ENCODE data around the gene SV2B.

Gene SV2B

GRCh38 chr15:91183596-91183995, 83.5 kb downstream of the SV2B start:
- in situ Hi-C loops (cut with MboI; ENCODE audit: low sequenced_read_pairs), result no loop called here

GRCh38 chr15:91184441-91184840, 84.4 kb downstream of the SV2B start:
- in situ Hi-C loops (cut with MboI; ENCODE audit: low sequenced_read_pairs), result no loop called here

- in situ Hi-C loops (cut with MboI; ENCODE audit: low sequenced_read_pairs), result no loop called here
These were observed 87.0 kb downstream of the SV2B start for GRCh38 chr15:91186904-91187656.

DNA sequence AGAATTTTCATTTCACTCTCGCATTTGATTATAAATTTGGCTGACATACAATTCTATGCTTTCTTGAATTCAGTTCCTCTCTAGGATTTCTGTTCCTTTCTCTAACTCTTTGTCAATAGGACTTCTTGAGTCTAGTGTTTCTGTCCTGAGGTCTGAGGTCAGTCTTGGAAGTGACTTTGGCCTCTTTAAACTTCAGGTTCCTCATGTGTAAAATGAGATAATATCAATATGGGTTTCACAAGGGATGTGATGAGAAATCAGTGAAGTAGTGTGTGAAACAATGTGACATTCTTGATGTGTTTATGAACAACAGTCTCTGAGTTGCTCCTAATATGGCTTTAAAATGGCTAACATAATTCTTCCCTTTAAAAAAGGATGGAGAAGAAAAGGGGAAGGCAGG, 92.2 kb downstream of the SV2B start:
- in situ Hi-C loops (cut with MboI; ENCODE audit: low sequenced_read_pairs), result no loop called here

GRCh38 chr15:91192690-91193377, 92.8 kb downstream of the SV2B start:
- in situ Hi-C loops (cut with MboI; ENCODE audit: low sequenced_read_pairs), result no loop called here

GRCh38 chr15:91193378-91193720, 93.3 kb downstream of the SV2B start:
- in situ Hi-C loops (cut with MboI; ENCODE audit: low sequenced_read_pairs), result no loop called here

DNA sequence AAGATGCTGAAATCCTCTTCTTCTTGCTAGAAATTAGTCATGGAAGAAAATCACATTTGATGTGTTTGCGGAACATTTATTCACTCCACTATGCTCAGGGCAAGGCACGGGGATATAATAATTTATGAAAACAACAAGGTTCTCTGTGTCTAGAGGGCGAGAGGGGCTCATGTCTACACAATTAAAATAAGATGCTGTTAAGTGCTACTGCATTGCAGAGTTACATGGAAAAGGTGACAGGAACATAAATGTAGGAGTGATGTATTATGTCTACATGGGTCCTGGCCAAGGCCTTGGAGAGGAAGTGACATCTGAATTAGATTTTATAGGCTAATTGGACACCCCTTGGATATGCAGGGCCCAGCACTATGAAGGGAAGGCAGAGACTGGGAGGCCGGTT, 96.1 kb downstream of the SV2B start:
- in situ Hi-C loops (cut with MboI; ENCODE audit: low sequenced_read_pairs), result no loop called here

GRCh38 chr15:91196768-91197167, 96.7 kb downstream of the SV2B start:
- in situ Hi-C loops (cut with MboI; ENCODE audit: low sequenced_read_pairs), result no loop called here

DNA sequence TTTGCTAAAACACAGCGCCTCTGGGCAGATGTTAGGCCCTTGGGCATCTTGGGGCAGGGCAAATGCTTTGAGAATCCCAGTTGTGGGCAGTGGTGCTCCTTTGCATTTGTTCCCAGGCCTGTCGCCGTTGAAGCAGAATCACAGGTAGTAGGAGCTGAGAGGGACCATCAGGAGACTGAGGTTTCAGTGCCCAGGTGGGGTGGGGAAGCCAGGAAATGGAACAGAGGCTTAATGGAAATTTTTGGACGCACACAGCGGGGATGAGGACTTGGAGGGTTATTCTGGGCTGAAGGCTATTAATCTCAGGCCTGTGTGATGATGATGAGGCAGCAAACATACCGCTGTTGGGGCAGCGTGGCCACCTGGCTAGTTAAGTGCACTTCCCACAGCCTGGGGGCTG, 99.5 kb downstream of the SV2B start:
- in situ Hi-C loops (cut with MboI; ENCODE audit: low sequenced_read_pairs), result no loop called here

GRCh38 chr15:91200101-91200754, 100.2 kb downstream of the SV2B start:
- in situ Hi-C loops (cut with MboI; ENCODE audit: low sequenced_read_pairs), result no loop called here

DNA sequence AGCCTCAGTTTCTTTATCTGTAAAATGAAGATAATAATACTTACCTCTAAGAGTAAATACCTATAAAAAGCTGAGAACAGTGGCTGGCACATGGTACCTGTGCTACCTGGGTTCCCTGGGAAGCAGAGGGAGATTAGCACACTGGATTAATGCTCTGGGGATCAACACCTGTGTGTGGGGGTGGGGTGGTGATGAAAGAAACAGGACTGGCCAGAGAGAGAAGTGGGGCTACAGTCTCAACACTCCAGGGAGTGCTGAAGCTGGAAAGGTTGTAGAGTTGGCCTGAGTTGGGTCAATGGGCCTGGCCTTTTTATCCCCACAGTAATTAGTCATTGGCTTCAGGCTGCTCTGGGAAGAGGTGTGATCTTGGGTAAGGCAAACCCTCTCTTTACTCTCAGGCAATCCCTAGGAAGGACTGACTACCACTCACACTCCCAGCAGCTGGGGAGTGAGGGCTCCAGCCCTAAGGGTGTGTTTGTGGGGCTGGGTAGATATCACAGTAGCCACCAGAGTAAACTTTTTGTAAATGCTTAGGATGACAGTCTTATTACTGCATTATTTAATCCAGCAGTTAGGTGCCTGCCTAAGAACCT, 102.5 kb downstream of the SV2B start:
- in situ Hi-C loops (cut with MboI; ENCODE audit: low sequenced_read_pairs), result no loop called here

- in situ Hi-C loops (cut with MboI; ENCODE audit: low sequenced_read_pairs), result no loop called here
These were observed 103.7 kb downstream of the SV2B start for GRCh38 chr15:91203619-91204203.

DNA sequence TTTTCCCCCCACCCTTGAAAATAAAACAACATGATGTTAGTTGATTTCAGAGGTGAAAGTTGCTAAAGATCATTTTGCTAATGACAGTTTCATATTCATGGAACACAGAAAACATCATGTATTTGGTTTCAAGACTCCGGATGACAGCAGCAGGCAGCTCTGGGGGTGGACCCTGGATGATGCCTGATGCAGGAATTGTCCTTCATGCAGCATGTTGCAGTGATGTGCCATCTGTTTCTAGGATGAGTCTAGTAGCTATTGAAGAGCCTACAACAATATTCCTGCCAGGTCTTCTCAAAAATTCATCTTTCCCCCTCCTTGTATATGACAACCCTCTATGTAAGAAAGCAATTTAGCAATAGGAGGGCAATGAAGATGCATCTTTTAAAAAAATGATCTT, 108.3 kb downstream of the SV2B start:
- in situ Hi-C loops (cut with MboI; ENCODE audit: low sequenced_read_pairs), result no loop called here

DNA sequence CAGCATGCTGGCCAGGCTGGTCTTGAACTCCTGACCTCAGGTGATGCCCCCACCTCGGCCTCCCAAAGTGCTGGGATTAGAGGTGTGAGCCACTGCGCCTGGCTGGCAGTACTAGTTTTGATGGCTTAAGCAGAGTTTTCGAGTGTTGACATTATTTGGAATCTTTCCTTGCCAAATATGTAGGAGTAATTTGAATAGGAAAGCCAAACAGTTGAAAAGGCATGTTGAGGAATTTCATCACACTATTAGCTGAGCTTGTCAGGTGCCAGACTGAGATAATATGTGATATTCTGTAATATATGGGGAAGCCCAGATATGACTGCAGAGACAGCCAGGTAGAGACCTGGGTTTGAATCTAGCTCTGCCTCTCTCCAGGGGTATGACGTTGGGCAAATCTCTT, 109.3 kb downstream of the SV2B start:
- in situ Hi-C loops (cut with MboI; ENCODE audit: low sequenced_read_pairs), result no loop called here

DNA sequence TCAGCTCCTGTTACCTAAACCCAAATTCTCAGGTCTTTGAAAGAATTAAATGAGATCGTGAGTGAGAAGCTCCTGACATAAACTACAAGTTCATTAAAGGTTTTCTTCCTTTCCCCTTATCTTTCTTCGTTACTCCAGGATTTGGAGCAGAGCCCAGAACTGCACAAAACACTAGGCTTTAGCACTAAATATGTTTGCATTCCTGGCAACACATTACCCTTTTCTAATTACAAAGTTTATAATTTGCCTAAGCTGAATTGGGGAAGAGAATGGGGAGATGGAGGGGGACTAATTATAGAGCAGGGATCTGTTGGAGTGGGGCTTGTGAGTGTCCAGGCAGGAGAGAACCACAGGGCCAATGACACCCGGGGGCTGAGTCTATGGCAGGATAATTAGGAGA, 109.7 kb downstream of the SV2B start:
- in situ Hi-C loops (cut with MboI; ENCODE audit: low sequenced_read_pairs), result no loop called here

DNA sequence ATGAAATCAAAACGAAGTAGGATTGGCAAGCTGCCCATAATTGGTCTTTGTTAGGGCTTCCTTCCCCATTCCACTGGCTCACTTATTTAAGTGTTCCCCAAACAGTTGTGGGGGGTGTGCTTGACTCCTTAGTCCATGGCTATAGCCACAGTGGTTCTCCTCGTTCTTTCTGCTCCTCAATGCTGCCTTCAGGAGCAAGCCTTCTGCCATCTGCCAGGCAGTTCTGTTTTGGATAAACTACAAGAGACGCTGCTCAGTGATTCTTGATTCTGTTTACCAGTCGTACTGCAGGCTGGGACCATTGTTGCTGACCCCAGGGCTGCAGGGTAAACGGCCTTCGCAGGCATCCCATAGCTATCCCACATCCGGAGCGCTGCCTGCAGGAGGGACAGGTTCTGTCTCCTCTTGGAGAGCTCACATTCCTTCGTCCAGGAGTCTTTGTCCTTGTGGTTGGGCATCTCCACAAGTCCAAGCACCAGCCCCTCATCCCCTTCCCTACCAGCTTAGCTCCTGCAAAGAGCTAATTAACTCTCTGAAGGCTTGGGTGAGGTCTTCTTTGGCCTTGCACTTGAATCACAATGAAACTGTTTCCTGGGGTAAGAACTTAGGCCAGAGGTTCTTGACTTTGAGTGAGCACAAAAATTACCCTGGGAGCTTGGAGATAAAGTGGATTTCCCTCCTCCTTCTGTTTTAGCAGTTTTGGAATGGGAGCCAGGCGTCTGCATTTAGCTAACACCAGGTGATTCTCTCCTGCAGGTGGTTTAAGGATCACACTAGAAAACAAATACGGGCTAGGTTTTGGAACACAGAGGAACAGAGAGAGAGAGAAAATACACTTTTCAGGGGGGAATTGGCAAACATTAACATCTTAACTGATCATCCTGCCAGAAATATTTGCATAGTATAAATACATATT, 114.9 kb downstream of the SV2B start:
- in situ Hi-C loops (cut with MboI; ENCODE audit: low sequenced_read_pairs), result no loop called here

GRCh38 chr15:91216000-91216399, 115.9 kb downstream of the SV2B start:
- in situ Hi-C loops (cut with MboI; ENCODE audit: low sequenced_read_pairs), result no loop called here

- in situ Hi-C loops (cut with MboI; ENCODE audit: low sequenced_read_pairs), result no loop called here
These were observed 119.1 kb downstream of the SV2B start for GRCh38 chr15:91219206-91219605.

- in situ Hi-C loops (cut with MboI; ENCODE audit: low sequenced_read_pairs), result no loop called here
These were observed 122.0 kb downstream of the SV2B start for GRCh38 chr15:91222052-91222451.

DNA sequence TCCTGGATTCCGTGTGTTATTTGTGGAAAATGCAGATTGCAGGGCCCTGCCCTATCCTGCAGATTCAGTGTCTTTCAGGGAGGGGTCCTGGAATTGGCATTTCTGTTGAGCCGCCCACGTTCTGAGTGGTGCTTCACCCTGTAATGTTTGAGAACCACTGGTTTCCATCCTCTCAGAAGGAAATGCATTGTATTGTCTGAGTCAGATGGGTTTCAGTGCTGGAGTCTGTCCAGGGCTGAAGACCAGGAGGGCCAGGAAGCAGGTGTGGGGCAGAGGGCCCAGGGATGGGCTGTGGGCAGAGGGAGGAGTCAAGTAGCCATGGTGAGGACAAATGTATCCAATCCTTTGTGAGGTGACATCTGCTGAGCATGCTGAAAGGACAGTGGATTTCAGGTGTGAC, 123.8 kb downstream of the SV2B start:
- in situ Hi-C loops (cut with MboI; ENCODE audit: low sequenced_read_pairs), result no loop called here
